ENCODE results near the gene PIP5K1C. TPM values are rescaled to one million over a fixed set of nuclear protein-coding genes. Genes with fewer than 3 reads are reported as not detected.

The PIP5K1C gene
- total RNA-seq, 1 experiment from 2014 or later = 26.9 TPM

- Histone ChIP-seq H3K27ac (ENCODE audit: low read depth, low read length) (peak overlapping the region; percentile 69), H3K4me3 (replicated peaks in 1 of 2; ENCODE audit: low read depth in 1 of 2, low read length in 2 of 2) (peak overlapping the region; percentile 31 to 53), H3K36me3 (ENCODE audit: control insufficient read depth in 1 of 2, insufficient read depth in 2 of 2, low read length in 2 of 2) (no peaks in the 10 kb centered on the region), H2AFZ (ENCODE audit: low read depth, low read length, poor library complexity, severe bottlenecking) (peak overlapping the region; percentile 56), H3K9me3 (ENCODE audit: control insufficient read depth in 1 of 2, insufficient read depth in 1 of 2, low read depth in 1 of 2, low read length in 2 of 2) (no peaks in the 10 kb centered on the region), H3K4me2 (ENCODE audit: low read length) (peak overlapping the region; percentile 80), H4K20me1 (ENCODE audit: insufficient read depth) (no peaks in the 10 kb centered on the region), H3K27me3 (ENCODE audit: insufficient read depth, low read length) (no peaks in the 10 kb centered on the region), H3K4me1 (ENCODE audit: control insufficient read depth in 1 of 2, insufficient read depth in 2 of 2, low read length in 2 of 2) (peaks cover 62 to 83% of the 10 kb centered on the region in 2 experiments), H3K79me2 (ENCODE audit: insufficient read depth, low read length) (no peaks in the 10 kb centered on the region), H3K9ac (ENCODE audit: low read length) (peak overlapping the region; percentile 49), H3K9me2 (ENCODE audit: insufficient read depth) (no peaks in the 10 kb centered on the region)
- CTCF ChIA-PET = no interaction called here
- peak; percentile 37 for DNase-seq (ENCODE audit: low read depth, low spot score)
- TF ChIP-seq EGR1 (IDR thresholded peaks at IDR 0.05; ENCODE audit: low read depth) (no peak), REST (IDR thresholded peaks at IDR 0.05; ENCODE audit: low read depth) (no peak), ZBTB33 (IDR thresholded peaks at IDR 0.05; ENCODE audit: extremely low read depth, insufficient replicate concordance, low read length) (no peak), JUND (IDR thresholded peaks at IDR 0.05) (no peak), POLR2A (IDR thresholded peaks at IDR 0.05; ENCODE audit: borderline replicate concordance, extremely low read depth, insufficient read depth, insufficient read length) (no peak), SP1 (IDR thresholded peaks at IDR 0.05; ENCODE audit: low read depth) (peak; percentile 58), CEBPB (IDR thresholded peaks at IDR 0.05; ENCODE audit: low read depth) (no peak), TCF7L2 (IDR thresholded peaks at IDR 0.05; ENCODE audit: borderline replicate concordance, extremely low read depth, insufficient read depth, insufficient read length) (peak; percentile 75), POLR2AphosphoS5 (IDR thresholded peaks at IDR 0.05; ENCODE audit: low read depth, low read length) (no peak), YY1 (IDR thresholded peaks at IDR 0.05; ENCODE audit: extremely low read depth, insufficient replicate concordance, low read depth, low read length) (no peak), ATF3 (IDR thresholded peaks at IDR 0.05) (no peak), MAX (IDR thresholded peaks at IDR 0.05) (peak; percentile 28; the same call in 1 of the 2 replicates), ZNF274 (IDR thresholded peaks at IDR 0.05; ENCODE audit: low read depth, low read length) (no peak), SIN3A (IDR thresholded peaks at IDR 0.05; ENCODE audit: low read depth) (no peak), CTCF (IDR thresholded peaks at IDR 0.05 in 2 of 3, conservative IDR thresholded peaks at IDR 0.05 in 1 of 3; ENCODE audit: borderline replicate concordance in 1 of 3, insufficient read depth in 1 of 3, low read depth in 2 of 3, low read length in 2 of 3) (no peak), CBX3 (IDR thresholded peaks at IDR 0.05; ENCODE audit: low read depth) (no peak), ZFX (IDR thresholded peaks at IDR 0.05) (no peak), RAD21 (IDR thresholded peaks at IDR 0.05; ENCODE audit: low read depth) (no peak)
- POLR2A ChIA-PET = no interaction called here
- intact Hi-C loops (cut with micrococcal nuclease) = no loop called here
- RAD21 ChIA-PET (ENCODE audit: low non-redundant PET in 1 of 2, low total read pairs in 2 of 2, uncharacterized antibody in 2 of 2, unreplicated experiment in 2 of 2) = no interaction called here
- ATAC-seq = peak; percentile 45
- no TSS peak for BruUV-seq (replicated peaks)
Observed at GRCh38 chr19:3712663-3713611, 12.7 kb upstream of the PIP5K1C start.
